Activated T-helper 1 cell treated with anti-CD3 and anti-CD28 coated beads, Interleukin-2, amount 50 U/mL, for 16 hours (primary cell): Measurements from ENCODE around the gene GJA4.
A peak's percentile ranks its signal among the peaks of the same experiment; 100 is the strongest.
"Not testable (repeated sequence)": the region's sequence is repeated elsewhere in the genome, so short reads cannot be mapped to it uniquely, and the experiment has no call there.

Source experiments
- DNase-seq, 2 donors: peaks; one replicate each; pipeline ENCODE4 v3.0.0-alpha.2; 2020; ENCODE audit warnings: low read depth in 1 of 2, low spot score in 1 of 2

GJA4 gene

DNA sequence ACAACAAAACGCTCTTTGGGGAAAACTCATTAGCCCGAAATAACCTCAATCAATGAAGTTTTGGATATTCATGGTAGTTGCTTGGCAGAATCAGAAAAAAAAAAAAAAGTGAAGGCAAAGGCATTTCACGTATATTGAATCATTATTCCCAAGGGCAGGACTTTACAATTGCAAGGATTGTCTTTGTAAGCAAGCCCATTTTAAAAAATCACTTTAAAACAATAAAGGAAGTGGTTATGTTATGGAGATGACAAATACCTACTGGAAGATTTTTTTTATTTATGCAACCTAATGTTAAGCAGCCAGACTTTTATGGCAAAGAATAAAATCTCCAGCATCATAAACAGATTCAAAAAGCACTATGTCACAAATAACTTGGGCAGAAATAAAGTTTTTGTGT is 23.9 kb upstream of the GJA4 start:
- DNase-seq = no peak

DNA sequence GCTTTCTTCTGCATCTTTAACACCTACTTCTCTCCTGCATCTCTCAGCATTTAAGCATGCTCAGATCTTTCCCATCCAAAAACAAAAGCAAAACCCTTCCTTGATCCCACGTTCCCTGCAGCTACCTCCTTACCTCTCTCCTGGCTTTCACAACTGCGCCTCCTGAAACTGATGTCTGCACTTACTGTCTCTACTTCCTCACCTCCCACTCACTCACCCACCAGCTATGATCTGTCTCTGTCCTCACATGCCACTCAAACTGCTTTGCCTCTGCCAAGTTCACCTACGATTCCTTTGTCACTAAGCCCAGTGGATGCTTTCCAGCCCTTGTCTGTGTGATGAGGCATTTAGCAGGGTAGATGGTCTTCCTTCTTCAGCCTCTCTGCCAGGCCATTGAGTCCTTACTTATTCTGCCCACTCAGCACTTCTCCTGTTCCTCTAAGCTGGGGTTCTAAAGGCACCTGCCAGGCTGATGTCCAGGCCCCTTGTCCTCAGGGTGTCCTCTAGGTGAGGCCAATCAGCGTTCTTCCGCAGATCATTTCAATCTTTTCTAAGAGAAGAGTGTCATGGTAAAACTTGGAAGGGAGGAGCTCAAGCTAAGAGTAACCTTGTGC is 21.8 kb upstream of the GJA4 start:
- no peak for DNase-seq

DNA sequence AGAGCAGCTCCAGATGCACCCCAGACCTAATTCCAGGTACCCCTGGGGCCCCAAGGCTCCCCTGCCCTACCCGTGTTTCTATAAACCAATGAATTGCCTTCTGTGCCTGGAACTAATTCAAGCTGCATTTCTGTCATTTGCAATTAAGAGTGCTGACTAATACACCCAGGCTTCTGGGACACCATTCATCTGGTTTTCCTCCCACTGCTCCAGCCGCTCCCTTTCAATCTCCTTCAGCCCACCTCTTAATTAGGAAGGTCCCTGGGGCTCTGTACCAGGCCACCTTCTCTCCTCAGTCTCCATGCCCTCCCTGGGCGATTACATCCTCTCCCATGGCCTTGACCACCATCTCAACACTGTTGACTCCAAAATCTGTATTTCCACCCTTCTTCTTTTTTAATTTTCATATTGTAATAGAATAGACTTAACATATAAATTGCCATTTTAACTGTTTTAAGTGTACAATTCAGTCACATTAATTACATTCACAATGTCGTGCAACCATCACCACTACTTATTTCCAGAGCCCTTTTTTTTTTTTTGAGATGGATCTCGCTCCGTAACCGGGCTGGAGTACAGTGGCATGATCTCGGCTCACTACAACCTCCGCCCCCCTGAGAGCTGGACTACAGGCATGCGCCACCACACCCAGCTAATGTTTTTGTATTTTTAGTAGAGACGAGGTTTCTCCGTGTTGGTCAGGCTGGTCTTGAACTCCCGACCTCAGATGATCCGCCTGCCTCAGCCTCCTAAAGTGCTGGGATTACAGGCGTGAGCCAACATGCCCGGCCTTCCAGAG is 21.0 kb upstream of the GJA4 start:
- DNase-seq = no peak

DNA sequence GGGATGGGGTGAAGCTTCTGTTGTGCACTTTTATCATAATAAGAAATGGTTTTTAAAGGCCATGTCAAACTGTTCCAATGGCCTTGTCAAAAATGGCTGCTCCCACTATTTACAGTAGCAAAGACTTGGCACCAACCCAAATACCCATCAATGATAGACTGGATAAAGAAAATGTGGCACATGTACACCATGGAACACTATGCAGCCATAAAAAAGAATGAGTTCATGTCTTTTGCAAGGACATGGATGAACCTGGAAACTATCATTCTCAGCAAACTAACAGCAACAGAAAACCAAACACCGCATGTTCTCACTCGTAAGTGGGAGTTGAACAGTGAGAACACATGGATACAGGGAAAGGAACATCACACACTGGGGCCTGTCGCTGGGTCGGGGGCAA is 19.7 kb upstream of the GJA4 start:
- DNase-seq = not testable (repeated sequence)

DNA sequence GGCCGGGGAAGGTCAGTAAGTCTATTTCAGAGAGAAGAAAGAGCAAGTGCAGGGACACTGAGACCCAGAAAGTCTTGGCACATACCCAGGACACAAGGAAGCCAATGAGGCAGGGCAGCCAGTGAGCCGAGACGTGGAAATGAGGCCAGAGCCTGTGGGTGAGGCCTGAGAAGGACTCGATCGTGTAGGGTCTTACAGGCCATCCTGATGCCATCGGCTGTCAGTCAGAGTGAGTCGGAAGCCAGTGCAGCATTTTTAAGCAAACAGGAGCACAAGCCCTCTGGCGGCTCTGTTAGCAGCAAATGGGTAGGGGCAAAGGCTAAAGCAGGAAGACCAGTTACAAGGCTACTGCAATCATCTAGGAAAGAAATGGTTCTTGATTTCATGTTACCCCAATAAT is 17.8 kb upstream of the GJA4 start:
- no peak for DNase-seq

DNA sequence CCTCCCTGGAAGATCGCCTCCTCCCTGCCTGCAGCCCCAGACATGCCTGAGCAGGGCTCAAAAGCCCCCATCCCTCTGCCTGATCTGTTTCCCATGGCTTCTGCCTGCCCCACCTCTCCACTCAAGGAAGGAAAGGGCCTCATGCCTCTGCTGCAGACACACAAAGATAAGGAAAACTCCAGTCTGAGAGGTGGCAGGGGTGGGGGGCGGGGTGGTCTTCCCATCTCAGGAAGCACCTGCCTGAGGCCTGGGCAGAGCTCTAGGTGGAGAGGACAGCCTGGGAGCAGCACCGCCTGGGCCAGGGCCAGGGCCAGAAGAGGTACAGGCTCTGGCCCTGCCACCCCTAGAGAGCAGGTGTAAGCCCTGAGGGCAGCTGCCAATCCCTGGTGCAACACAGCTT is 15.9 kb upstream of the GJA4 start:
- DNase-seq = no peak

DNA sequence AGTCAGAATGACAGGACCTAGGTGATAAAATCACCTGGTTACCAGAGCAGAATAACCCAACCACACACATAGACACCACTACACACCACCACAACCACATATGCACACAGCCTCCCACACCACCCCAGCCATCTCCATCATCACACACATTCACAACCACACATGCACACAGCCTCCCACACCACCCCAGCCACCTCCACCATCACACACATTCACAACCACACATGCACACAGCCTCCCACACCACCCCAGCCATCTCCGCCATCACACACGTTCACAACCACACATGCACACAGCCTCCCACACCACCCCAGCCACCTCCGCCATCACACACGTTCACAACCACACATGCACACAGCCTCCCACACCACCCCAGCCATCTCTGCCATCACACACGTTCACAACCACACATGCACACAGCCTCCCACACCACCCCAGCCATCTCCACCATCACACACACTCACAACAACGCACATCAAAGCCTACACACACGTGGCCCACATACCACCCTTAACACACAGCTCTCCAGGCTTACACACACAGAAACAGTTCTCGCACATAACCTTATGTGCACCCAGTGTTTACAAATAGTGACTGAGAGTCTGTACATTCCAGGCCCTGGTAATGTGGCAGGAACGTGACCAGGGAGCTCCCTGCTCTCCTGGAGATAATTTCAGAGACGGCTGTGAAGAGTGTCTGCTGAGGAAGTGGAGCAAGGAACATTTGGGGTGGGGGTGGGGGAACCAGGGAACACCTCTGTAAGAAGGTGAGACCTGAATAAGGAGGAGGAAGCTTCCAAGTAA is 15.1 kb upstream of the GJA4 start:
- no peak for DNase-seq

DNA sequence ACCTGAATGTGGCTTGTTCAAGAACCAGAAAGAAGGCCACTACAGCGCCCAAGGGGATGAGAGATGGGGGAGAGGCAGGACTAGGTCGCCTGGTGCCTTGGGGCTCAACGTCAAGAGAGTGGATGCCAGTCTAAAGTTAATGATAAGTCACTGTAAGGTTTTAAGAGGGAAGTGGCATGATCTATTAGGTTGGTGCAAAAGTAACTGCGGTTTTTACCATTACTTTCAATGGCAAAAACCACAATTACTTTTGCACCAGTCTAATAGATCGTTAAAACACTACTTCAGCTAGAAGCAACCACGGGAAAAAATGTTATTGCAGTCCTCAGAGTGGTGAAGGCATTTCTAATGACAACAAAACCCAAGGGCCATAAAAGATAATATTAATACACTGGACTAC is 14.4 kb upstream of the GJA4 start:
- no peak for DNase-seq

DNA sequence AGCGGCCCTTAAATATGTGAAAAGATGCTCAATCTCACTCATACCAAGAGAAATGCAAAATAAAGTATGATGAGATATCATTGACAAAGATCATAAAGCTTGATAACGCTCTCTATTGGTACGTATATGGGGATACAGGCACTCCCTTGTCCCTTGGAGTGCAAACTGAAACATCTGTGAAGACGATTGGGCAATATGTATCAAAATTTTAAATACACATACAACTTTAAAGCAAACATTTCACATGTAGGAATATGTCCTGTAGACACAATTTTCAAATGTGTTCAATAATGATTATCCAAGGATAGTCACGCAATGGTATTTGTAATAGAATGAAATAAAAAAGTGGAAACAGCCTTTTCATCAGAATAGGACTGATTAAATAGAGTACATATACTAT is 13.8 kb upstream of the GJA4 start:
- no peak for DNase-seq

DNA sequence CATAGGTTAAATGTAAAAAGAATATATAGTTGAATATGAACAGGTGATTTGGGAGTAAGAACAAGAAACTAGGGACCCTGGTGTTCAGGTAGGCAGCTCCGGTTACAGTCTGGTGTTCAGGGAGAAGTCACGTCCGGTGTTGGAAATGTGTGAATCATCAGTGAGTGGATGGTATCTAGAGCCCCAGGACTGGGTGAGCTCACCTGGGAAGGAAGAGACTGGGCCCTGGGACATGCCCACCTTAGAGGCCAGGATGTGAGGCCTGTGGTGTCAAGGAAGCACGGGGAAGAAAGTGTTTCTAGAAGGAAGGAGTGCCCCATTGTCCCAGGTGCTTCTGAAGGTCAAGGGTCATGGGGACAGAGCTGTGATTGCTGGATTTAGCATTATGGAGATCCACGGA is 13.3 kb upstream of the GJA4 start:
- no peak for DNase-seq

DNA sequence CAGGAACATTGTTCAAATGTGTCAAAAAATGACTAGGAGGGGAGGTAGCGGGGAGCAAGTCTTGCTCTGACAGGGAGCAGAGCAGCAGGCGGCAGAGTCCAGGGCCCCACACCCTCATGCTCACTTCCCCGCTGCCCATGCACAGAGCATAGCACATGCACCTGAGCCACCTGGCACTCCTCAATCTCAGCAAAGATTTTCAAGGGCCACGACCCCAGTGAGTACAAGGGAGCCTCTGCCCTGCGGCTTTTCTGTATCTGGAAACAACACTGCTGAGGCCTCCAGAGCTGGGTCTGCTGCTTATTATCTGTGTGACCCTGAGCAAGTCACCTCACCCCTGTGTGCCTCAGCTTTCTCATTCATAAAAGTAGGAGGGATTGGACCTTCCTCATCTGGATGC is 12.8 kb upstream of the GJA4 start:
- no peak for DNase-seq

DNA sequence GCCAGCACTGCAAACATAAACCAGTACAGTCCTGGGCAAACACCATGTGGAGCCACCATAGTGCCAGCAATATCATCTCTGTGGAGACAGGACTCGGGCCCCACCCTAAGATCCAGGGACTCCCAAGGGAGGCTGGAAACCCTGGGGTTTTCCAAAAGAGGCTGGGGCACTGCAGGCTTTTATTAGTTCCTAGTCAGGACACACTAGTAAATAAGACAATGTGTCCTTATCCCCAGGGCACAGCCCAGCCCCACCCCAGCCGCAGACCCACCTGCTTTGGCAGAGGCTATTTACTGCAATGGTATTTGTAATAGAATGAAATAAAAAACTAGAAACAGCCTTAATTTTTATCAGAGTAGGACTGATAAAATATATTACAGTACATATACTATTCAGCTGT is 12.3 kb upstream of the GJA4 start:
- no peak for DNase-seq

DNA sequence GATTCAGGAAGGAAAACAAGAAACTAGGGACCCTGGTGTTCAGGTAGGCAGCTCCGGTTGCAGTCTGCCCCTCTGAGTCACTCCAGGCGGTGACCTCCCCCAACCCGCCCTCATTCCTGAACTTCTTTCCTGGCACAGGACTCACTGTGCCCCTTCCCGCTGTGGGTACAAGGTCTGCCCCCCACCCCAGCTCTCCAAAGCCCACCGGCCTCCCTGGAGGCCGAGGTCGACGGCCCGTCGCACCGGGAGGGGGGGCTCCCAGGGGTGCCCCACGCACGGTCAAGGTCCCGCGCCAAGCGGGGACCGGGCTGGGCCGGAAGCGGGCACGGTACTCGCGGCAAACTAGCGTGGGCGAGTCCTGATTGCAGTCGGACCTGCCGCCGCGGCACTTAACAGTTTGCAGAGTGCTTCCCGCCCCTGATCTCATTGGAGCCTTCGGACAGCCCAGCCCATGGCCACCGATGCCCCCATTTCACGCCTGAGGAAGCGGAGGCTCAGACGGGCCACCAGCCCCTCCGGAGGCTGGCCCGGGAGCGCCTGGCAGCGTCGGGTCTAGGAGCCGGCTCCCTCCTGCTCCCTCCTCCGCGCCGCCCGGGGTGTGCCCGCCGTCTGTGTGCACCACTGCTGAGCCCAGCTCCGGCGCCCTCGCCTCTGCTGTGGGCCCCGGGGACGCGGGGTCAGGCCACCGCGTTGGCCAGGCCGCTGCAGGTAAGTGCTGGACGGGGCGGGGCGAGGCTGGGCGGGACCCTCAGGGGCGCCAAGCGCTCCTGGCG is 11.5 kb upstream of the GJA4 start, which contains the start of gene GJB3:
Gene GJB3 (plus strand): TSS at position 144 of the 773 bp plus-strand sequence. CDS start 3,549 bp downstream, outside the sequence.
- no peak for DNase-seq

DNA sequence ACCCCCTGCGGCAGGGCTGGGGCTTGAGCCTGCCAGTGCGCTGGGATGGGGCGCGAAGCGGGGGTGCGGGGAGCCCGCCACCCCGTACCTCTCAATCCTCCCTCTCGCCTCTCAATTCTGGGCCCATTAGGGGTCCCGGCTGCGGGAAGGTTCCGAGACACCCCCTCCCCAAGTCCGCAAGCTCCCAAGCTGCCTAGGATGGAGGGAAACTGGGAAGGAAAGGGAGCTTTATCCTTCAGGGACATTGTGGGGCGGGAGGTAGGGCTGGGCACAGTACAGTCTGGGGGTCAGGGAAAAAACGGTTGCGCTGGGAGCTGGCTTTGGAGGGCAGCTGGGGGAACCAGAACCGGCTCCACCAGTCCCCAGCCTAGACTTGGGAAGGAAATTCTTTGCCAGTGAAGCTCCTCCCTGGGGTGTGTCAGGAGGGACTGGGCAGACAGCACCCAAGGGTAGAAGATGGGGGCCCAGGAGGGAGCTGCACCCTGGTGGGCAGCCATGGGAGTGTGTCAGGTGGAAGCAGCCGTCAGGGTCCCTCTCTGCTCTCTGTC is 10.9 kb upstream of the GJA4 start:
- no peak for DNase-seq

DNA sequence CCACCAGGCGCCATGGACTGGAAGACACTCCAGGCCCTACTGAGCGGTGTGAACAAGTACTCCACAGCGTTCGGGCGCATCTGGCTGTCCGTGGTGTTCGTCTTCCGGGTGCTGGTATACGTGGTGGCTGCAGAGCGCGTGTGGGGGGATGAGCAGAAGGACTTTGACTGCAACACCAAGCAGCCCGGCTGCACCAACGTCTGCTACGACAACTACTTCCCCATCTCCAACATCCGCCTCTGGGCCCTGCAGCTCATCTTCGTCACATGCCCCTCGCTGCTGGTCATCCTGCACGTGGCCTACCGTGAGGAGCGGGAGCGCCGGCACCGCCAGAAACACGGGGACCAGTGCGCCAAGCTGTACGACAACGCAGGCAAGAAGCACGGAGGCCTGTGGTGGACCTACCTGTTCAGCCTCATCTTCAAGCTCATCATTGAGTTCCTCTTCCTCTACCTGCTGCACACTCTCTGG is 8.0 kb upstream of the GJA4 start:
- no peak for DNase-seq

DNA sequence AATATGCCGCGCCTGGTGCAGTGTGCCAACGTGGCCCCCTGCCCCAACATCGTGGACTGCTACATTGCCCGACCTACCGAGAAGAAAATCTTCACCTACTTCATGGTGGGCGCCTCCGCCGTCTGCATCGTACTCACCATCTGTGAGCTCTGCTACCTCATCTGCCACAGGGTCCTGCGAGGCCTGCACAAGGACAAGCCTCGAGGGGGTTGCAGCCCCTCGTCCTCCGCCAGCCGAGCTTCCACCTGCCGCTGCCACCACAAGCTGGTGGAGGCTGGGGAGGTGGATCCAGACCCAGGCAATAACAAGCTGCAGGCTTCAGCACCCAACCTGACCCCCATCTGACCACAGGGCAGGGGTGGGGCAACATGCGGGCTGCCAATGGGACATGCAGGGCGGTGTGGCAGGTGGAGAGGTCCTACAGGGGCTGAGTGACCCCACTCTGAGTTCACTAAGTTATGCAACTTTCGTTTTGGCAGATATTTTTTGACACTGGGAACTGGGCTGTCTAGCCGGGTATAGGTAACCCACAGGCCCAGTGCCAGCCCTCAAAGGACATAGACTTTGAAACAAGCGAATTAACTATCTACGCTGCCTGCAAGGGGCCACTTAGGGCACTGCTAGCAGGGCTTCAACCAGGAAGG is 7.4 kb upstream of the GJA4 start:
- DNase-seq = no peak

DNA sequence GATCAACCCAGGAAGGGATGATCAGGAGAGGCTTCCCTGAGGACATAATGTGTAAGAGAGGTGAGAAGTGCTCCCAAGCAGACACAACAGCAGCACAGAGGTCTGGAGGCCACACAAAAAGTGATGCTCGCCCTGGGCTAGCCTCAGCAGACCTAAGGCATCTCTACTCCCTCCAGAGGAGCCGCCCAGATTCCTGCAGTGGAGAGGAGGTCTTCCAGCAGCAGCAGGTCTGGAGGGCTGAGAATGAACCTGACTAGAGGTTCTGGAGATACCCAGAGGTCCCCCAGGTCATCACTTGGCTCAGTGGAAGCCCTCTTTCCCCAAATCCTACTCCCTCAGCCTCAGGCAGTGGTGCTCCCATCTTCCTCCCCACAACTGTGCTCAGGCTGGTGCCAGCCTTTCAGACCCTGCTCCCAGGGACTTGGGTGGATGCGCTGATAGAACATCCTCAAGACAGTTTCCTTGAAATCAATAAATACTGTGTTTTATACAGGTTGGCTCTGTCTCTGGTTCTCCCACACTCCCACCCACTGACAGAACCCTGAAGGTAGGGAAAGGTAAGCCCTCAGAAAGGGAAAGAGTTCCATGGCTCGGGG is 6.8 kb upstream of the GJA4 start:
- no peak for DNase-seq

DNA sequence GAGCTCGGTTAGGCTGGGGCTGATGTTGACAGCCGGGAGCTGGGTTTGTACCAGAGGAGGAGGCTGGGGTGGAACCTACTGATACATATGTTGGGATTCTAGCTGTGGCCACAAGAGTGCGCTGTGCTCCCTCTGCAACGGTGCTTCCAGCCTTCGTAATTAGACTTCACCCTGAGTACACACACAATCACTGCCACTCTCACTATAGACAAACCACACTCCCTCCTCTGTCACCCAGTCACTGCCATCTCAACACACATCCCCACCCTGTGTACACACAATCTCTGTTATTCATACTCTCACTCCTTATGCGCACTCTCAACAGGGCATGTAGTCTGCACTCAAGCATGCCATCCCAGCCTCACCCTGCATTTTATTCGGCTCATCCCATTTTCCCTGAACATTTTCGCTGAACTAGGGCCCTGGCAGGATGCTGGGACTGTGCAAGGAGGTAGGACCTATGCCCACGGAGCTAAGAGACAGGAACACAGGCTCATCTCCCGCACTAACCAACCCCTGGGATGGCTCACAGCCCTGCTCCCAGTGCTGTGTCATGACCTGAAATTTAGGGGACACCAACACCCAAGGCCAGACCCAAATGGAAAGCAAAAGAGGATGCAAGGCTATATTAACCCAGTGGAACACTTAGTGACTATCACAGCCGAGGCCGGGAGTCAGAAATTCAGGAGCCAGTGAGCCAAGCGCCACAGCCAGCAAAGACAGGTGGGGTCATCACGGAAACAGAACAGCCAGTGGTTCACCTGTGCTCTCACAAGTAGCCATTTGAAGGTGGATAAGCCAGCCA is 6.1 kb upstream of the GJA4 start:
- peak in 1 of 2 donors; percentile 34 for DNase-seq
